OCI-LY1 (cell line): Measurements from ENCODE around the gene OR6C75.
"Not testable (repeated sequence)": the region's sequence is repeated elsewhere in the genome, so short reads cannot be mapped to it uniquely, and the experiment has no call there.

Experiments
- H2AFZ ChIP-seq: fragments of 200-600 bp; sonication (generic), shearing (Covaris generic); 2 replicates; pipeline ENCODE4 v1.6.0; 2014; ENCODE audit warnings: antibody characterized with exemption, mild to moderate bottlenecking, low read length
- H3F3A ChIP-seq: fragments of 200-600 bp; sonication (generic), shearing (Covaris generic); 2 replicates; pipeline ENCODE4 v1.6.0; 2014; ENCODE audit warnings: mild to moderate bottlenecking, antibody characterized with exemption, low read length, moderate library complexity; ENCODE audit not compliant: insufficient read depth
- H3K27ac ChIP-seq: fragments of 200-600 bp; sonication (generic); 2 replicates; pipeline ENCODE4 v1.5.1; 2014; ENCODE audit warnings: low read length, mixed run types, mild to moderate bottlenecking, low read depth; ENCODE audit not compliant: poor library complexity, severe bottlenecking
- H3K27me3 ChIP-seq: fragments of 200-600 bp; sonication (generic); 2 replicates; pipeline ENCODE4 v1.6.0; 2014; ENCODE audit warnings: antibody characterized with exemption, mild to moderate bottlenecking, low read length, moderate library complexity; ENCODE audit not compliant: insufficient read depth
- H3K36me3 ChIP-seq: fragments of 200-600 bp; sonication (generic); 2 replicates; pipeline ENCODE4 v1.6.1; 2014; ENCODE audit warnings: mild to moderate bottlenecking, antibody characterized with exemption, low read length, moderate library complexity, mixed read lengths; ENCODE audit not compliant: insufficient read depth
- H3K4me1 ChIP-seq: fragments of 200-600 bp; sonication (generic); 2 replicates; pipeline ENCODE4 v1.5.1; 2014; ENCODE audit warnings: mild to moderate bottlenecking, low read length, moderate library complexity; ENCODE audit not compliant: insufficient read depth, severe bottlenecking
- H3K4me2 ChIP-seq: fragments of 200-600 bp; sonication (generic), shearing (Covaris generic); 2 replicates; pipeline ENCODE4 v1.6.1; 2014; ENCODE audit warnings: low read length
- H3K4me3 ChIP-seq: fragments of 200-600 bp; sonication (generic); 2 replicates; pipeline ENCODE4 v1.5.1; 2014; ENCODE audit warnings: low read length, low read depth, mild to moderate bottlenecking, mixed read lengths; ENCODE audit not compliant: poor library complexity, severe bottlenecking
- H3K79me2 ChIP-seq: fragments of 200-600 bp; shearing (Covaris generic); 2 replicates; pipeline ENCODE4 v1.6.1; 2016; ENCODE audit warnings: mixed run types, low read length, mixed read lengths; ENCODE audit not compliant: insufficient read depth
- H3K9ac ChIP-seq: fragments of 200-600 bp; sonication (generic), shearing (Covaris generic); 2 replicates; pipeline ENCODE4 v1.6.1; 2014; ENCODE audit warnings: mild to moderate bottlenecking, low read length, mixed read lengths
- H3K9me2 ChIP-seq: fragments of 200-600 bp; sonication (generic), shearing (Covaris generic); 2 replicates; pipeline ENCODE4 v1.6.1; 2014; ENCODE audit warnings: low read depth, mild to moderate bottlenecking, low read length, mixed read lengths
- H3K9me3 ChIP-seq: fragments of 200-600 bp; shearing (Covaris generic); 2 replicates; pipeline ENCODE4 v1.6.1; 2014; ENCODE audit warnings: low read length, mixed read lengths
- H4K20me1 ChIP-seq: fragments of 200-600 bp; sonication (generic), shearing (Covaris generic); 2 replicates; pipeline ENCODE4 v1.6.0; 2016; ENCODE audit warnings: mild to moderate bottlenecking, low read length; ENCODE audit not compliant: insufficient read depth
- EZH2 ChIP-seq: fragments of 200-600 bp; sonication (generic), shearing (Covaris generic); IDR thresholded peaks from 2 replicates; pipeline ENCODE4 v1.8.0; 2017; ENCODE audit warnings: borderline replicate concordance, mixed run types, mild to moderate bottlenecking, antibody characterized with exemption, low read length, moderate library complexity, mixed read lengths
- TF ChIP-seq, protein P1 (sequence below): fragments of 200-600 bp; sonication (generic), shearing (Covaris generic); IDR thresholded peaks from 2 replicates; pipeline ENCODE4 v1.5.1; 2017; ENCODE audit warnings: mild to moderate bottlenecking, antibody characterized with exemption, low read length, moderate library complexity, mixed read lengths

Gene OR6C75

DNA sequence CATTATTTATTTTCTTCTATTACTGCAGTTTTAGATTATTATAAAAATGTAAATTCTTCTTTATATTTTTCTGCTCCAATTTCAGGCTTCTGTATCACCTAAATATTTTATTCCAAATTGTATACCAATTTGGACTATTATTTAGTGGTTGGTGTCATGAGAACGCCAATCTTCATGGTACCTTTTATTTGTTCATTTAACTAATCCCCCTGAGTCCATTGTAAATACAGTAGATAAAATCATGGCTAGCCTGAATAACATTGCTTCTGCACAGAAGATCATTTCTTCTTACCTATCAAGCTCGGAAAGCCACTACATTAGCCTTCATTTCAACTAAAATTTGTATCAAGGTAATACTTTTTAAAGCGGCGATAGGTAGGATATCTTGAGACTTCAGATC, at the start of gene OR6C75:
OR6C75 (plus strand) TSS at position 301 of the 400 bp plus-strand sequence. CDS start 2,136 bp downstream, outside the sequence.
- H3K9me3 ChIP-seq: no peaks in the 10 kb centered on the region
- no peak within 1 kb of the TSS; the same call in 1 of the 2 replicates for H2AFZ ChIP-seq
- H3K4me2 ChIP-seq: no peak within 1 kb of the TSS
- no peaks in the 10 kb centered on the region for H3K4me1 ChIP-seq
- no peaks in the 10 kb centered on the region for H3F3A ChIP-seq
- H3K27ac ChIP-seq: no peak within 1 kb of the TSS
- TF ChIP-seq, protein P1, sequence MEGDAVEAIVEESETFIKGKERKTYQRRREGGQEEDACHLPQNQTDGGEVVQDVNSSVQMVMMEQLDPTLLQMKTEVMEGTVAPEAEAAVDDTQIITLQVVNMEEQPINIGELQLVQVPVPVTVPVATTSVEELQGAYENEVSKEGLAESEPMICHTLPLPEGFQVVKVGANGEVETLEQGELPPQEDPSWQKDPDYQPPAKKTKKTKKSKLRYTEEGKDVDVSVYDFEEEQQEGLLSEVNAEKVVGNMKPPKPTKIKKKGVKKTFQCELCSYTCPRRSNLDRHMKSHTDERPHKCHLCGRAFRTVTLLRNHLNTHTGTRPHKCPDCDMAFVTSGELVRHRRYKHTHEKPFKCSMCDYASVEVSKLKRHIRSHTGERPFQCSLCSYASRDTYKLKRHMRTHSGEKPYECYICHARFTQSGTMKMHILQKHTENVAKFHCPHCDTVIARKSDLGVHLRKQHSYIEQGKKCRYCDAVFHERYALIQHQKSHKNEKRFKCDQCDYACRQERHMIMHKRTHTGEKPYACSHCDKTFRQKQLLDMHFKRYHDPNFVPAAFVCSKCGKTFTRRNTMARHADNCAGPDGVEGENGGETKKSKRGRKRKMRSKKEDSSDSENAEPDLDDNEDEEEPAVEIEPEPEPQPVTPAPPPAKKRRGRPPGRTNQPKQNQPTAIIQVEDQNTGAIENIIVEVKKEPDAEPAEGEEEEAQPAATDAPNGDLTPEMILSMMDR: no peak
- TF ChIP-seq EZH2: no peak
- H3K9ac ChIP-seq: no peak within 1 kb of the TSS
- no peaks in the 10 kb centered on the region for H3K27me3 ChIP-seq
- no peaks in the 10 kb centered on the region for H3K9me2 ChIP-seq
- no peaks in the 10 kb centered on the region for H4K20me1 ChIP-seq
- no peak within 1 kb of the TSS for H3K4me3 ChIP-seq
- no peaks in the 10 kb centered on the region for H3K36me3 ChIP-seq
- no peaks in the 10 kb centered on the region for H3K79me2 ChIP-seq

DNA sequence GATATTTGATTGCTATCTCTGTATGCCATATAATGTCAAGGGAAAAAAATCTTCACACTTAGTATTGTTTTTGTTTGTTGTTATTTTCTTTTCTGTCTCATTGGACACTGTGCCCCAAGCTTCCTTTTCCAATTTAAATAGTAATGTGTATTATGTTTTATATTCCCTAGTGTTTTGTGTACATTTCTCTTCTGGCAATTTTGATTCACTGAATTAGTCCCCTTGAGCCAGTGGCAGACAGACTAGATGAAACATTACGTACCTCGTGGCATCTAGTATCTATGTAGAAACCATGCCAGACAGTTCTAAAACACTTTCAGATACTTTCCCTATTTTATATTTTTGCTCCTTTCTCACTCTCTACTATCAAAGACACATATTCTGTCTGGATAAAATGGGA, 48.7 kb upstream of the OR6C75 start, which contains the start of gene OR6C1:
OR6C1 (plus strand) TSS at position 301 of the 400 bp plus-strand sequence. CDS start 6,257 bp downstream, outside the sequence.
- Histone ChIP-seq H3K9me2 (no peaks in the 10 kb centered on the region), H3K4me3 (no peak within 1 kb of the TSS), H3K9me3 (no peaks in the 10 kb centered on the region), H3K36me3 (no peaks in the 10 kb centered on the region), H3K27me3 (no peaks in the 10 kb centered on the region), H3K4me1 (no peaks in the 10 kb centered on the region), H3K4me2 (no peak within 1 kb of the TSS), H3K27ac (no peak within 1 kb of the TSS), H3F3A (no peaks in the 10 kb centered on the region), H3K79me2 (no peaks in the 10 kb centered on the region), H3K9ac (no peak within 1 kb of the TSS), H2AFZ (no peak within 1 kb of the TSS), H4K20me1 (no peaks in the 10 kb centered on the region)
- TF ChIP-seq, protein P1: no peak
- TF ChIP-seq EZH2: no peak

DNA sequence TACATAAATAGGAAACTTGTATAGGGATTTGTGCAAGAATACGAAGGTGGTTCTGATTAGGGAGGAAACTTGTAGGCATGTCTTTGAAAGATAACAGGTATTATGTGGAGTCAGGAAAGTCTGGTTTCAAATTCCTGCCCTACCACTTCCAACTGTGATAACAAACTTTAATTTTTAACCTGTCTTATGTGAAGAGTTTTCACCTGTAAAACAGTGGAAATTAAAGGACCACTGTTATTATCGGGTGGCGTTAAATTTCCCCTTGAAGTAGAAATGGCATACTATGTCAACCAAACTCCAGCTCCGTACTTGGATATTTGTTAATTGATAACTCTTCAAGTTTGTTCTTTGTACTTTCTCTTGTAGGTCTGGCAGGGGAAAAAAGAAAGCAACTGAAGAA, 42.6 kb upstream of the OR6C75 start:
- no peaks in the 10 kb centered on the region for H3K79me2 ChIP-seq
- no peaks in the 10 kb centered on the region for H3F3A ChIP-seq
- H3K27ac ChIP-seq: no peak overlapping the region
- no peak overlapping the region for H3K4me2 ChIP-seq
- H3K4me1 ChIP-seq: no peaks in the 10 kb centered on the region
- H3K9ac ChIP-seq: no peak overlapping the region
- H3K27me3 ChIP-seq: no peaks in the 10 kb centered on the region
- TF ChIP-seq, protein P1: no peak
- no peak for TF ChIP-seq EZH2
- no peak overlapping the region for H3K4me3 ChIP-seq
- no peaks in the 10 kb centered on the region for H3K9me3 ChIP-seq
- no peaks in the 10 kb centered on the region for H3K36me3 ChIP-seq
- H2AFZ ChIP-seq: no peak overlapping the region
- H4K20me1 ChIP-seq: no peaks in the 10 kb centered on the region
- H3K9me2 ChIP-seq: no peaks in the 10 kb centered on the region

DNA sequence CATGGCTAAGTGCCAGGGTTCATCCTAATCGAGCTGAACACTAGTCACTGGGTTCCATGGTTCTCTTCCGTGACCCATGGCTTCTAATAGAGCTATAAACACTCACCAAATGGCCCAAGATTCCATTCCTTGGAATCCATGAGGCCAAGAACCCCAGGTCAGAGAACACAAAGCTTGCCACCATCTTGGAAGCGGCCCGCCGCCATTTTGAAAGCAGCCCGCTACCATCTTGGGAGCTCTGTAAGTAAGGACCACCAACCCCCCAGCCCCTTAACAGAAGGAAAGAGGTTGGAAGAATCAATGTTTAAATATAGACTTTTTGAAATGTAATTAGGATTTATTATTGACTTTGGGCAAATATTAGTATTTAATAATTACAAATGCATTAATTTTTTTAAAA, 37.0 kb upstream of the OR6C75 start:
- not testable (repeated sequence) for H3K4me2 ChIP-seq, H3K9me3 ChIP-seq, H3K4me3 ChIP-seq, H3F3A ChIP-seq, H4K20me1 ChIP-seq, H3K36me3 ChIP-seq, H3K9ac ChIP-seq, H3K9me2 ChIP-seq, H3K27ac ChIP-seq, H3K27me3 ChIP-seq, H3K79me2 ChIP-seq, H2AFZ ChIP-seq, H3K4me1 ChIP-seq
